GM10248 (cell line): ENCODE data around the gene BST1.

Experiments
- CTCF ChIA-PET: fragments of 300-600 bp; sonication (Branson Sonifier 250); formaldehyde crosslinking; extraction: SDS; loops from one replicate; lab custom pipeline; 2021; ENCODE audit warnings: antibody characterized with exemption; lab: Yijun Ruan, JAX
- POLR2A ChIA-PET: fragments of 350-650 bp; sonication (Branson Sonifier 250); formaldehyde crosslinking; extraction: SDS; loops from one replicate; lab custom pipeline; 2020; ENCODE audit warnings: antibody characterized with exemption; lab: Yijun Ruan, JAX
- DNase-seq: peaks from one replicate; pipeline ENCODE4 v3.0.0; 2012; ENCODE audit errors: extremely low spot score
- CTCF ChIP-seq: IDR thresholded peaks from 2 replicates; pipeline ENCODE4 v1.5.1; 2012; ENCODE audit warnings: mild to moderate bottlenecking, low read depth; ENCODE audit errors: extremely low read depth, missing control alignments, control extremely low read depth

Gene BST1

GRCh38 chr4:15690020-15690809, 12.7 kb upstream of the BST1 start:
- CTCF ChIA-PET, result no interaction called here
- no peak for DNase-seq
- TF ChIP-seq CTCF, result no peak
- POLR2A ChIA-PET, result no interaction called here

GRCh38 chr4:15691346-15692135, 11.3 kb upstream of the BST1 start:
- POLR2A ChIA-PET, result no interaction called here
- TF ChIP-seq CTCF, result no peak
- DNase-seq, result no peak
- CTCF ChIA-PET, result no interaction called here

- no peak for DNase-seq
- ChIA-PET POLR2A (no interaction called here), CTCF (interaction anchor here (1.1 kb wide), 1 partner anchor 9 kb away, joined by 4 read pairs; no protein-coding TSS in a partner anchor)
- no peak for TF ChIP-seq CTCF
Observed at GRCh38 chr4:15692602-15693001, 10.3 kb upstream of the BST1 start.

GRCh38 chr4:15694431-15694830, 8.4 kb upstream of the BST1 start:
- no peak for DNase-seq
- ChIA-PET CTCF (interaction anchor here (0.9 to 1.3 kb wide), 2 partner anchors 11 to 12 kb away, joined by 3 read pairs; no protein-coding TSS in a partner anchor), POLR2A (no interaction called here)
- TF ChIP-seq CTCF, result no peak

GRCh38 chr4:15695240-15695699, 7.6 kb upstream of the BST1 start:
- no peak for TF ChIP-seq CTCF
- DNase-seq, result no peak
- ChIA-PET POLR2A (no interaction called here), CTCF (interaction anchor here (0.9 to 1.3 kb wide), 2 partner anchors 10 to 12 kb away, joined by 3 read pairs; no protein-coding TSS in a partner anchor)

GRCh38 chr4:15695729-15696128, 7.1 kb upstream of the BST1 start:
- DNase-seq, result no peak
- TF ChIP-seq CTCF, result no peak
- ChIA-PET CTCF (no interaction called here), POLR2A (no interaction called here)
